Mesothelial cell of epicardium (in vitro differentiated cells): ENCODE measurements around the gene NMNAT2. TPM values are rescaled to one million over a fixed set of nuclear protein-coding genes. Genes with fewer than 3 reads are reported as not detected.

ENCODE experiments used
- DNase-seq, 2 experiments: peaks; one replicate each; pipeline ENCODE4 v3.0.0; 2021; ENCODE audit warnings: low spot score in 2 of 2; ENCODE audit not compliant: unreplicated experiment in 2 of 2
- H3K27ac Mint-ChIP-seq: 2 replicates; pipeline ENCODE4 v1.8.0; 2021; ENCODE audit warnings: mixed read lengths
- H3K27me3 Mint-ChIP-seq: 2 replicates; pipeline ENCODE4 v1.8.0; 2021; ENCODE audit warnings: low read depth, mixed read lengths
- H3K36me3 Mint-ChIP-seq: 2 replicates; pipeline ENCODE4 v1.8.0; 2021; ENCODE audit warnings: mixed read lengths
- H3K4me1 Mint-ChIP-seq: 2 replicates; pipeline ENCODE4 v1.8.0; 2021; ENCODE audit warnings: mixed read lengths
- H3K4me3 Mint-ChIP-seq: 2 replicates; pipeline ENCODE4 v1.8.0; 2021; ENCODE audit warnings: mild to moderate bottlenecking, moderate library complexity, mixed read lengths
- H3K9me3 Mint-ChIP-seq: 2 replicates; pipeline ENCODE4 v1.8.0; 2021; ENCODE audit warnings: mixed read lengths
- total RNA-seq: library from RNA; stranded (reverse); gene quantifications from 3 replicates; pipeline ENCODE4 v1.2.1, GENCODE V29; 2021
- TF ChIP-seq, protein P1 (sequence below): fragments of 200-600 bp; sonication (generic); IDR thresholded peaks from one replicate; pipeline ENCODE4 v1.5.0; 2021; ENCODE audit warnings: antibody characterized with exemption; ENCODE audit not compliant: unreplicated experiment

Gene NMNAT2
- total RNA-seq, 1 donor from 2014 or later, result 1.2 TPM

DNA sequence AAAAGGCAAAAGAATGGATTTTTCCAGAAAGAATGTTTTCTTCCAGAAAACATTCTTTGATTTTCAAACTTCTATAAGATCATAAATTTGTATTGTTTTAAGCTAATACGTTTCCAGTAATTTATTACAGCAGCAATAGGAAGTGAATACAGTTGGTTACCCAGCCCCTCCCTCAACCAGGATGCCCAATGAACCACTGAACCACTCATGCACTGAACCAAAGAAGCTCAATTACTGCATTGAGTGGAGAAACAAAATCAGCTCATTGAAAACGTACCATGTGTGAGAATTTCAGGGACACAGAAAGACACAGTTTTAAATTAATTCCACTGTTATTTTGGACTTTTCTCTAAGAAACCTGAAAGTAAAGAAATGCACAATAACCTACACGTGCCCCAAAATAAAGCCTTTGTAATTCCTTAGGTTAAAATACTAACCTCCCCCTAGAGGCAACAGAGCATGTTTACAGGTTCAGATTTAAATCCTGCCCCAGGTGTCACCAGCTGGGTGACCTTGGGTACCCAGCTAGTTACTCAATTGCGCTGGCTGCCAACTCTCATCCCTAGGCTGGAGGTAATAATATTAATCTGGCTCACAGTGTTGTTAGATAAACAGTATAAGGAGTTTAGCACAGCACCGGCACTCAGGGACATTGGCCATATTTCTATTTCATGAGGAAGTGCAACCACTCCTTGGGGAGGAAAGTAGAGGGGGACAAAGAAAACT is 111.7 kb downstream of the NMNAT2 start:
- Mint-ChIP-seq H3K27ac (no peak overlapping the region), H3K27me3 (no peaks in the 10 kb centered on the region), H3K4me1 (peaks cover 56% of the 10 kb centered on the region), H3K9me3 (peaks cover 5% of the 10 kb centered on the region), H3K4me3 (no peak overlapping the region), H3K36me3 (no peaks in the 10 kb centered on the region)
- TF ChIP-seq, protein P1, sequence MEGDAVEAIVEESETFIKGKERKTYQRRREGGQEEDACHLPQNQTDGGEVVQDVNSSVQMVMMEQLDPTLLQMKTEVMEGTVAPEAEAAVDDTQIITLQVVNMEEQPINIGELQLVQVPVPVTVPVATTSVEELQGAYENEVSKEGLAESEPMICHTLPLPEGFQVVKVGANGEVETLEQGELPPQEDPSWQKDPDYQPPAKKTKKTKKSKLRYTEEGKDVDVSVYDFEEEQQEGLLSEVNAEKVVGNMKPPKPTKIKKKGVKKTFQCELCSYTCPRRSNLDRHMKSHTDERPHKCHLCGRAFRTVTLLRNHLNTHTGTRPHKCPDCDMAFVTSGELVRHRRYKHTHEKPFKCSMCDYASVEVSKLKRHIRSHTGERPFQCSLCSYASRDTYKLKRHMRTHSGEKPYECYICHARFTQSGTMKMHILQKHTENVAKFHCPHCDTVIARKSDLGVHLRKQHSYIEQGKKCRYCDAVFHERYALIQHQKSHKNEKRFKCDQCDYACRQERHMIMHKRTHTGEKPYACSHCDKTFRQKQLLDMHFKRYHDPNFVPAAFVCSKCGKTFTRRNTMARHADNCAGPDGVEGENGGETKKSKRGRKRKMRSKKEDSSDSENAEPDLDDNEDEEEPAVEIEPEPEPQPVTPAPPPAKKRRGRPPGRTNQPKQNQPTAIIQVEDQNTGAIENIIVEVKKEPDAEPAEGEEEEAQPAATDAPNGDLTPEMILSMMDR, result no peak
- no peak for DNase-seq

DNA sequence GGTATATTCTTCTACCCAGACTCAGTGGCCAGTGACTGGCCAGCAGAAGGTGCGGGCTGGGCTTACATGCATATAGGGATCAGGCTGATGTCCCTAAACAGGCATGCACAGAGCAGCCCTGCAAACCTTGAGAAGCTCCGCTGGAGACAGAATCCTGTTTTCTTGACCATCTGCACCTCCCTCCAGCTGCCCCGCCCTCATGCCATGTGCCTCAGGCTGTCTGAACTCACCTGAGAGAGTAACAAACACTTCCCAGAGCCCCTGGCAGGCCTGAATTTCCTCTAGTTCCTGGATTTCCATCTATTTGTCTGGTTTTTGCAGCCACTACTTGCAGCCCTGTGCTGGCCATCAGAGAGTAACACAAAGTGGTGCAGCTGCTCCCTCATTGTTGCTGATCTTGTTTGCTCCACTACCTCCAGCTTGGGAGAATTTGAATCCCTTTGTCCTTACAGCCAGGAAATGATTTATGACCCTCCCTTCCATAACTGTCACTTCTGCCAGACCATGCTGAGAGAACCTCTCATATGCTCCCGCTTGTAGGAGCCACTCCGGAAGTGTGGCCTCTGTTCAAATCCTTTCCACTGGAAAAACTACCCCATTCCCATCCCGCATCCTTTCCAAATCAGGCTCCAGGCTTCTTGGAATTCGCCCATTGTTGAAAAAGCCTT is 113.6 kb downstream of the NMNAT2 start:
- Mint-ChIP-seq H3K27ac (peak overlapping the region; percentile 6), H3K9me3 (peaks cover 7% of the 10 kb centered on the region), H3K4me3 (no peak overlapping the region), H3K36me3 (no peaks in the 10 kb centered on the region), H3K4me1 (peaks cover 38% of the 10 kb centered on the region), H3K27me3 (no peaks in the 10 kb centered on the region)
- TF ChIP-seq, protein P1, result no peak
- no peak for DNase-seq

DNA sequence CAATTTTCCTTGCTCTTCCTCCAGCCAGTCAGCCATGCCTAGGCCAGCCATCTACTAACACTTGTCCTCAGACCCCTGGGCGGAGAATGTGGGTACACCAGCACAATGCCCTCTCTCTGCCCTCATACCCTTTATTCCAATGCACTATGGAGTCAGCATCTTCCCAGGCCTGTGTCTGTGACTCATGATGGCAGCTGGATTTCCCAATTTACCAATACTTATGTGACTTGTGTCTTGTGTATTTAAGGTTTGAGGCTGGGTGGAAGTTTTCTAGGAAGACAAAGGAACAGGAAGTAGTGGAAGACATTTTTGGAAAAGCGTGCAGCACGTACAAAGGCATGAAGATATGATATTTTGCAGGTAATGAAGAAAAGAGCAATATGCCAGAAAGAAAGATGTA is 114.3 kb downstream of the NMNAT2 start:
- no peak for DNase-seq
- Mint-ChIP-seq H3K9me3 (peaks cover 9% of the 10 kb centered on the region), H3K4me1 (peaks cover 38% of the 10 kb centered on the region), H3K4me3 (no peak overlapping the region), H3K36me3 (no peaks in the 10 kb centered on the region), H3K27me3 (no peaks in the 10 kb centered on the region), H3K27ac (no peak overlapping the region)
- TF ChIP-seq, protein P1, result no peak

DNA sequence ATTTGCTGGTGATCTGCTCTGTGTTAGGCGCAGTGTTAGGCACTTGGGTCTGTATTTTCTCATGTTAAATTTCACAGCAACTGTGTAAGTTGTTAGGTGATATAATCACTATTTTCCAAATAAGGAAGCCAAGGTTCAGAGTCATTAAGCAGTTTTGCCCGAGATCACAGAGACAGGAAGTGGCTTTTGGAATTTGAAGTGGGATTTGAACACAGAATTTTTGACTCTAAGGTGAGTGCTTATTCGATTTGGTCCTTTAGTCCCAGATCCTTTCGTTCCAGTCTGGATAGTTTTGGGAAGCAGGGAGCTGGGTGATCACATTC is 114.9 kb downstream of the NMNAT2 start:
- TF ChIP-seq, protein P1, result no peak
- Mint-ChIP-seq H3K27ac (no peak overlapping the region), H3K9me3 (peaks cover 12% of the 10 kb centered on the region), H3K27me3 (no peaks in the 10 kb centered on the region), H3K4me1 (peaks cover 38% of the 10 kb centered on the region), H3K36me3 (no peaks in the 10 kb centered on the region), H3K4me3 (no peak overlapping the region)
- DNase-seq, result no peak

DNA sequence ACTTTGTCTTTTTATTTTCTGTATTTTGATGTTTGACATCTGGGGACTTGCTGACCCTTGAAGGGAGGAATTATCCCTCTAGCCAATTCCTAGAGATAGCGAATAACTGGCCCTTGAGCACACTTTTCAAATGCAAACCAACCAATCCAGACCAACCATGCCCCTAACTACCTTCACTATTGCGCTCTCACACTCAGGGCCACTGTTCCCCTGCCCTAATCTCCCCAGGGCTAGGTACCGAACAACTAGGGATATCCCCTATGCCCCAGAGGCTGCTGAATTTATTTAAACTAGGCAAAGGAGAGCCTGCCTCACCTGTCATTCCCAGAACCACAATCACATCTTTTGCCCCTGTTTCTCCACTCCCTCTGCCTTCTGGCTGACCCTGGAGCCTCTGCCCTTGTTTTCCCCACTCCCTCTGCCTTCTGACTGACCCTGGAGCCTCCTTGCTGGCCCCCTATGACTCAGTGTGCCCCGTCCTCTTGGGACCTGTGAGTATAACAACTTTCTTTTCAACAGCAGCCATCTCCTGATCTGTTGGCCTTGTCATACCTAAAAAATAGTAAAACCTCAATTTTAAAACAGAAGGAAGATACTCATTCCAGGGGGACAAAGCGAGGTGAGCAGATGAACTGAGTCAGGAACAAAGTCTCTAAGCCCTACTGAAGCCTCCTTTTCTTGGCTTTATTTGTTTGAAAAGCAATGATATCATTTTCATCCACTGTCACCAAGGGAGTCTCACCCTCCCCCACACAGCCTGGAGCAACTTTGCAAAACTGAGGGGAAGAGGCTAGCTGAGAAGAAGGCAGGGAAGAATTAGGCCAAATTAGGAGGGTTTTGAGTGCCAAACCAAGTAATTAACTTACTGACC is 115.5 kb downstream of the NMNAT2 start:
- Mint-ChIP-seq H3K36me3 (no peaks in the 10 kb centered on the region), H3K4me3 (no peak overlapping the region), H3K27ac (no peak overlapping the region), H3K9me3 (peaks cover 9% of the 10 kb centered on the region), H3K4me1 (peaks cover 34% of the 10 kb centered on the region), H3K27me3 (no peaks in the 10 kb centered on the region)
- DNase-seq, result no peak
- TF ChIP-seq, protein P1, result no peak
